Loucy (cell line): ENCODE data around the gene NR3C2.

ENCODE experiments used
- H2AFZ ChIP-seq: fragments of 200-600 bp; sonication (generic); 2 replicates; pipeline ENCODE4 v1.6.0; 2016; ENCODE audit warnings: antibody characterized with exemption, mild to moderate bottlenecking, low read length, moderate library complexity
- H3F3A ChIP-seq: fragments of 200-600 bp; 2 replicates; pipeline ENCODE4 v1.6.0; 2016; ENCODE audit warnings: antibody characterized with exemption, low read depth, mild to moderate bottlenecking
- H3K27me3 ChIP-seq: fragments of 200-600 bp; sonication (generic); 2 replicates; pipeline ENCODE4 v1.6.1; 2014; ENCODE audit warnings: low read length, mild to moderate bottlenecking; ENCODE audit not compliant: insufficient read depth, poor library complexity, severe bottlenecking
- H3K36me3 ChIP-seq: fragments of 200-600 bp; sonication (generic); 2 replicates; pipeline ENCODE4 v1.6.1; 2016; ENCODE audit warnings: low read length; ENCODE audit not compliant: insufficient read depth
- H3K4me1 ChIP-seq: fragments of 200-600 bp; sonication (generic); 2 replicates; pipeline ENCODE4 v1.5.1; 2014; ENCODE audit warnings: low read length, mild to moderate bottlenecking; ENCODE audit not compliant: insufficient read depth, poor library complexity, severe bottlenecking
- H3K4me2 ChIP-seq: fragments of 200-600 bp; sonication (generic); 2 replicates; pipeline ENCODE4 v1.6.0; 2014; ENCODE audit warnings: antibody characterized with exemption, low read length, low read depth, mild to moderate bottlenecking; ENCODE audit not compliant: poor library complexity, severe bottlenecking
- H3K4me3 ChIP-seq: fragments of 200-600 bp; sonication (generic); 2 replicates; pipeline ENCODE4 v1.5.1; 2014; ENCODE audit warnings: low read length, mild to moderate bottlenecking, mixed read lengths; ENCODE audit not compliant: poor library complexity, severe bottlenecking
- H3K79me2 ChIP-seq: fragments of 200-600 bp; sonication (generic); 2 replicates; pipeline ENCODE4 v1.6.1; 2014; ENCODE audit warnings: low read length; ENCODE audit not compliant: insufficient read depth
- H3K9ac ChIP-seq: fragments of 200-600 bp; sonication (generic); 2 replicates; pipeline ENCODE4 v1.6.0; 2014; ENCODE audit warnings: mild to moderate bottlenecking, low read depth, low read length, moderate library complexity; ENCODE audit not compliant: poor library complexity, severe bottlenecking
- H3K9me2 ChIP-seq: fragments of 200-600 bp; sonication (generic); replicated peaks from 2 replicates; pipeline ENCODE4 v1.6.1; 2016; ENCODE audit warnings: low read depth, low read length, mixed read lengths
- H3K9me3 ChIP-seq: fragments of 200-600 bp; sonication (generic); 2 replicates; pipeline ENCODE4 v1.6.1; 2014; ENCODE audit warnings: mild to moderate bottlenecking, antibody characterized with exemption, low read length, low read depth; ENCODE audit not compliant: insufficient read depth
- H4K20me1 ChIP-seq: fragments of 200-600 bp; sonication (generic); 2 replicates; pipeline ENCODE4 v1.6.0; 2014; ENCODE audit warnings: antibody characterized with exemption, low read length, mild to moderate bottlenecking; ENCODE audit not compliant: insufficient read depth, poor library complexity, severe bottlenecking
- EZH2phosphoT487 ChIP-seq: fragments of 200-600 bp; IDR thresholded peaks from 2 replicates; pipeline ENCODE4 v1.6.1; 2018; ENCODE audit warnings: antibody characterized with exemption, mild to moderate bottlenecking, moderate library complexity, borderline replicate concordance
- TF ChIP-seq, protein P1 (sequence below): fragments of 200-600 bp; sonication (generic); conservative IDR thresholded peaks from 2 replicates; pipeline ENCODE4 v1.5.1; 2014; ENCODE audit warnings: mild to moderate bottlenecking, antibody characterized with exemption, low read length

The NR3C2 gene

GRCh38 chr4:148152868-148153625 is 289.2 kb downstream of the NR3C2 start:
- Histone ChIP-seq H3K27me3 (no peaks in the 10 kb centered on the region), H2AFZ (no peak overlapping the region), H4K20me1 (no peaks in the 10 kb centered on the region), H3K79me2 (no peaks in the 10 kb centered on the region), H3K9me2 (no peaks in the 10 kb centered on the region), H3K4me2 (no peak overlapping the region), H3K4me3 (no peak overlapping the region), H3F3A (no peaks in the 10 kb centered on the region), H3K36me3 (no peaks in the 10 kb centered on the region), H3K9ac (no peak overlapping the region), H3K4me1 (no peaks in the 10 kb centered on the region), H3K9me3 (no peaks in the 10 kb centered on the region)
- TF ChIP-seq EZH2phosphoT487 = no peak
- TF ChIP-seq, protein P1, sequence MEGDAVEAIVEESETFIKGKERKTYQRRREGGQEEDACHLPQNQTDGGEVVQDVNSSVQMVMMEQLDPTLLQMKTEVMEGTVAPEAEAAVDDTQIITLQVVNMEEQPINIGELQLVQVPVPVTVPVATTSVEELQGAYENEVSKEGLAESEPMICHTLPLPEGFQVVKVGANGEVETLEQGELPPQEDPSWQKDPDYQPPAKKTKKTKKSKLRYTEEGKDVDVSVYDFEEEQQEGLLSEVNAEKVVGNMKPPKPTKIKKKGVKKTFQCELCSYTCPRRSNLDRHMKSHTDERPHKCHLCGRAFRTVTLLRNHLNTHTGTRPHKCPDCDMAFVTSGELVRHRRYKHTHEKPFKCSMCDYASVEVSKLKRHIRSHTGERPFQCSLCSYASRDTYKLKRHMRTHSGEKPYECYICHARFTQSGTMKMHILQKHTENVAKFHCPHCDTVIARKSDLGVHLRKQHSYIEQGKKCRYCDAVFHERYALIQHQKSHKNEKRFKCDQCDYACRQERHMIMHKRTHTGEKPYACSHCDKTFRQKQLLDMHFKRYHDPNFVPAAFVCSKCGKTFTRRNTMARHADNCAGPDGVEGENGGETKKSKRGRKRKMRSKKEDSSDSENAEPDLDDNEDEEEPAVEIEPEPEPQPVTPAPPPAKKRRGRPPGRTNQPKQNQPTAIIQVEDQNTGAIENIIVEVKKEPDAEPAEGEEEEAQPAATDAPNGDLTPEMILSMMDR = no peak; the same call in 1 of the 2 replicates

GRCh38 chr4:148151806-148152205 is 290.4 kb downstream of the NR3C2 start:
- Histone ChIP-seq H3K9ac (no peak overlapping the region), H3F3A (no peaks in the 10 kb centered on the region), H3K27me3 (no peaks in the 10 kb centered on the region), H3K79me2 (no peaks in the 10 kb centered on the region), H3K4me3 (no peak overlapping the region), H2AFZ (no peak overlapping the region), H3K9me2 (no peaks in the 10 kb centered on the region), H3K9me3 (no peaks in the 10 kb centered on the region), H3K4me1 (no peaks in the 10 kb centered on the region), H3K36me3 (no peaks in the 10 kb centered on the region), H3K4me2 (no peak overlapping the region), H4K20me1 (no peaks in the 10 kb centered on the region)
- no peak for TF ChIP-seq EZH2phosphoT487
- TF ChIP-seq, protein P1 = no peak

DNA sequence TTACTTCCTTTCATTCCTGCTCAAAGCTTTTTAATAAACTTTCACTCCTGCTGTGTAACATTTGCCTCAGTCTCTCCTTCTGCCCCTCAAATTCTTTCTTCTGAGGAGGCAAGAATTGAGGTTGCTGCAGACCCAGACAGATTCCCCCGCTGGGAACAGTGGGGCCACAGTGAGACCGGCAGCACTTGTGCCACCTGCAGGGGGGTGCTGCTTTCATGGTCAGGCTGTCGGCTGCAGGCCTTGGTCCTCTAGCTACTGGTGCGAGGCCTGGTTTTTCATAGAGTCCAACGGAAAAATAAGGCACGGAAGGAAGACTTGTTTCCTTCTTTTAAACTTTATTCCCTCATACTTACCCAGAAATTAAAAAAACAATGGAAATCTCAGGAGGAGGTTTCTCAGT is 296.7 kb downstream of the NR3C2 start:
- H3K4me2 ChIP-seq = no peak overlapping the region
- no peaks in the 10 kb centered on the region for H3K9me3 ChIP-seq
- no peaks in the 10 kb centered on the region for H4K20me1 ChIP-seq
- H3K9me2 ChIP-seq = no peaks in the 10 kb centered on the region
- no peak overlapping the region for H3K4me3 ChIP-seq
- no peaks in the 10 kb centered on the region for H3K79me2 ChIP-seq
- H3K9ac ChIP-seq = no peak overlapping the region
- no peak overlapping the region for H2AFZ ChIP-seq
- no peaks in the 10 kb centered on the region for H3K36me3 ChIP-seq
- no peaks in the 10 kb centered on the region for H3K27me3 ChIP-seq
- no peaks in the 10 kb centered on the region for H3F3A ChIP-seq
- TF ChIP-seq, protein P1 = no peak
- TF ChIP-seq EZH2phosphoT487 = no peak
- H3K4me1 ChIP-seq = no peaks in the 10 kb centered on the region
